Ishikawa (cell line): Measurements from ENCODE around the gene AP1B1.

Source experiments
- EP300 ChIP-seq: IDR thresholded peaks from 2 replicates; pipeline ENCODE4 v1.6.1; 2012; ENCODE audit warnings: borderline replicate concordance
- FOXM1 ChIP-seq: IDR thresholded peaks from 2 replicates; pipeline ENCODE4 v1.6.1; 2012; ENCODE audit warnings: low read depth, borderline replicate concordance
- NFIC ChIP-seq: IDR thresholded peaks from 2 replicates; pipeline ENCODE4 v1.6.1; 2012
- YY1 ChIP-seq: IDR thresholded peaks from 2 replicates; pipeline ENCODE4 v1.6.1; 2012; ENCODE audit warnings: low read depth
- ZBTB7A ChIP-seq: IDR thresholded peaks from 2 replicates; pipeline ENCODE4 v1.6.1; 2012; ENCODE audit warnings: low read depth
- TF ChIP-seq, protein P1 (sequence below): IDR thresholded peaks from 2 replicates; pipeline ENCODE4 v1.6.1; 2012; ENCODE audit warnings: low read depth, mild to moderate bottlenecking
- TF ChIP-seq, protein P2 (sequence below): IDR thresholded peaks from 2 replicates; pipeline ENCODE4 v1.6.1; 2012

DNA sequence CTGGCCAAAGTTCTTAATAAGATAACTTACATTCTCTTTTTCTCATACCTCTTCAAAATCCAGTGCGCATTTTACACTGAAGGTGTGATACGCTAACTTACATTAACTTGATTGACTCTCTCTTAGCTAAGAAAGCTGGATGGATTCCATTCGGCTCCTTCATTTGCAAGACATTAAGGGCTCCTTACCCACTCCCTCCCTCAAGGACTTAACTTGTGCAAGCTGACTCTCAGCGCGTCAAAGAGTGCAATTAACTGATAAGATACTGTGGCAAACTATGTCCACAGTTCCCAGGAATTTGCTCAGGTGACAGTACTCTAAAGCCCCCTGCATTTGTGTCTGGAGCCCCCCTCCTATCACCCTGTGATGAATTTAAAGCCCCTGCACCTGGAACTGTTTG lies 43.6 kb upstream of the AP1B1 start:
- TF ChIP-seq, protein P1, sequence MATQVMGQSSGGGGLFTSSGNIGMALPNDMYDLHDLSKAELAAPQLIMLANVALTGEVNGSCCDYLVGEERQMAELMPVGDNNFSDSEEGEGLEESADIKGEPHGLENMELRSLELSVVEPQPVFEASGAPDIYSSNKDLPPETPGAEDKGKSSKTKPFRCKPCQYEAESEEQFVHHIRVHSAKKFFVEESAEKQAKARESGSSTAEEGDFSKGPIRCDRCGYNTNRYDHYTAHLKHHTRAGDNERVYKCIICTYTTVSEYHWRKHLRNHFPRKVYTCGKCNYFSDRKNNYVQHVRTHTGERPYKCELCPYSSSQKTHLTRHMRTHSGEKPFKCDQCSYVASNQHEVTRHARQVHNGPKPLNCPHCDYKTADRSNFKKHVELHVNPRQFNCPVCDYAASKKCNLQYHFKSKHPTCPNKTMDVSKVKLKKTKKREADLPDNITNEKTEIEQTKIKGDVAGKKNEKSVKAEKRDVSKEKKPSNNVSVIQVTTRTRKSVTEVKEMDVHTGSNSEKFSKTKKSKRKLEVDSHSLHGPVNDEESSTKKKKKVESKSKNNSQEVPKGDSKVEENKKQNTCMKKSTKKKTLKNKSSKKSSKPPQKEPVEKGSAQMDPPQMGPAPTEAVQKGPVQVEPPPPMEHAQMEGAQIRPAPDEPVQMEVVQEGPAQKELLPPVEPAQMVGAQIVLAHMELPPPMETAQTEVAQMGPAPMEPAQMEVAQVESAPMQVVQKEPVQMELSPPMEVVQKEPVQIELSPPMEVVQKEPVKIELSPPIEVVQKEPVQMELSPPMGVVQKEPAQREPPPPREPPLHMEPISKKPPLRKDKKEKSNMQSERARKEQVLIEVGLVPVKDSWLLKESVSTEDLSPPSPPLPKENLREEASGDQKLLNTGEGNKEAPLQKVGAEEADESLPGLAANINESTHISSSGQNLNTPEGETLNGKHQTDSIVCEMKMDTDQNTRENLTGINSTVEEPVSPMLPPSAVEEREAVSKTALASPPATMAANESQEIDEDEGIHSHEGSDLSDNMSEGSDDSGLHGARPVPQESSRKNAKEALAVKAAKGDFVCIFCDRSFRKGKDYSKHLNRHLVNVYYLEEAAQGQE, result no peak
- no peak for TF ChIP-seq FOXM1
- TF ChIP-seq, protein P2, sequence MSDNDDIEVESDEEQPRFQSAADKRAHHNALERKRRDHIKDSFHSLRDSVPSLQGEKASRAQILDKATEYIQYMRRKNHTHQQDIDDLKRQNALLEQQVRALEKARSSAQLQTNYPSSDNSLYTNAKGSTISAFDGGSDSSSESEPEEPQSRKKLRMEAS, result no peak
- no peak for TF ChIP-seq EP300
- TF ChIP-seq NFIC, result no peak
- no peak for TF ChIP-seq YY1
- TF ChIP-seq ZBTB7A, result no peak
